HG03066 (cell line): ENCODE results near the gene GGA1.

ENCODE experiments used
- ATAC-seq: cut with Tn5 transposase; IDR thresholded peaks from one replicate; pipeline ENCODE4 v1.9.1; 2021; ENCODE audit warnings: low read depth; ENCODE audit not compliant: unreplicated experiment

GGA1 gene

GRCh38 chr22:37608477-37609239, at the start of gene GGA1:
Gene GGA1, plus strand, starts transcription at chr22:37608834. Its CDS starts 27 bp downstream, at chr22:37608861.
- peak; percentile 78 for ATAC-seq

GRCh38 chr22:37559521-37559900, 49.1 kb upstream of the GGA1 start:
- ATAC-seq = no peak

GRCh38 chr22:37559901-37560607, 48.6 kb upstream of the GGA1 start, which contains the start of gene CDC42EP1:
Gene CDC42EP1, plus strand, starts transcription at chr22:37560480. Its CDS starts 5,870 bp downstream, at chr22:37566350.
- ATAC-seq = no peak

- no peak for ATAC-seq
These were observed 47.9 kb upstream of the GGA1 start for GRCh38 chr22:37560608-37561211.

GRCh38 chr22:37561212-37562048, 47.2 kb upstream of the GGA1 start:
- ATAC-seq = no peak

GRCh38 chr22:37562049-37562875, 46.4 kb upstream of the GGA1 start:
- no peak for ATAC-seq

- no peak for ATAC-seq
These were observed 45.2 kb upstream of the GGA1 start for GRCh38 chr22:37563153-37564081.

- no peak for ATAC-seq
These were observed 44.4 kb upstream of the GGA1 start for GRCh38 chr22:37564111-37564711.

GRCh38 chr22:37565830-37566229, 42.8 kb upstream of the GGA1 start:
- no peak for ATAC-seq

- no peak for ATAC-seq
These were observed 42.3 kb upstream of the GGA1 start for GRCh38 chr22:37566329-37566837.

GRCh38 chr22:37566903-37567798, 41.5 kb upstream of the GGA1 start:
- no peak for ATAC-seq

GRCh38 chr22:37568012-37568411, 40.6 kb upstream of the GGA1 start:
- ATAC-seq = no peak

GRCh38 chr22:37568448-37569008, 40.1 kb upstream of the GGA1 start:
- ATAC-seq = no peak

GRCh38 chr22:37569009-37569920, 39.4 kb upstream of the GGA1 start:
- no peak for ATAC-seq

GRCh38 chr22:37569921-37570660, 38.5 kb upstream of the GGA1 start:
- no peak for ATAC-seq
